C1 segment of cervical spinal cord (tissue), 14 donors: ENCODE data around the gene PNLDC1.
"Not testable (repeated sequence)": the region's sequence is repeated elsewhere in the genome, so short reads cannot be mapped to it uniquely, and the experiment has no call there.

ENCODE experiments used
- DNase-seq, 14 donors: peaks; one replicate each; lab custom pipeline; 2025; lab: John Stamatoyannopoulos, UW

PNLDC1 gene

DNA sequence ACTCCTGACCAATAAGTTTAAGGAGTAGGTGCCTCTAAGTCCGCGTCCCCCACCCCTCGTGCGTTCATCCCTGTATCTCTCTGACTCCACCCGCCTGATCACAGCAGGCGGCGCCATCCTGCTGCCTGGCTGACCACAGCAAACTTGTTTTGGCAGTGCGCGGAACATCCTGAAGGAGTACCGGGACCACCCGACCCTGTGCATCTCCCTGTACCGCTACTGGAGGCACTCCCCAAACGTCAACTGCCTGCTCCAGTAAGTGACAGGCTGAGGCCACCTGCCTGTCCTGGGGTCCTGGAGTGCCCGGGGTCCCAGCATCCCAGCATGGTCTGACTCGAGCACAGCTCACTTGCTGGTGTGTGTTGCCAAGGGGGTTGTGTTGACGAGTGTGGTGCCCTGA, 19.0 kb downstream of the PNLDC1 start:
- no peak for DNase-seq

DNA sequence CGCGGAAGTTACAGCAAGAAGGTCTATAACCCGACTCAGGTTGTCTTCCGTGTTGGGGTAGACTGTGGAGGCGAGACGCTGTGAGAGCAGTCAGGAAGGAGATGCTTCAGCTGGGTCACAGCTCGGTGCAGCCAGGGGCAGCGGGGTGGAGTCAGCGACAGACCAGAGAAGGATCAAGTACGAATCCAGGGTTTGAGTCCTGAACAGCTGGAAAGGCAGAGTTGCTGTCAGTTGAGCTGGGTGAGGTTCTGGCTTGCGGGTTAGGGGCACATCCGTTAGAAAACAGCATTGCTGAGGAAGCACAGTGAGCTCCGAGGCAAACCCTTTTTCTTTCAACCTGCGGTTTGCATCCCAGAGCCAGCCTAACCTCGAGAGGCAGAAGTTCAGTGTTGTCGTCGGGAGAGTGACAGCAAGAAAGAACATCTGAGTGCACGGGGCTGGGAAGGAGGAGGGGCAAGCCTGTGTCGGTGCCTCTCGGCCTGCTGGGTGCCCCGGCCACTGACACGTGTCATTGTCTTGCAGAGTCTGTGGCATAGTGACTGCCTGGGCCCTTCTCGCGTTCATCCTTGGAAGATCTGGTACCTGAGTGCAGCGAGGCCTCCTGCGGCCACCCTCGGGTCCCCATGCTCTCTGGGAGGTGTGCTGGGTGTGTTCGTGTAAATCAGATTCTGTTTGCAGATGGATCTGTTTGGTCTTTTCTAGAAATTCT, 20.0 kb downstream of the PNLDC1 start:
- DNase-seq: no peak

- DNase-seq: no peak
Measured at GRCh38 chr6:159821122-159821521, 21.0 kb downstream of the PNLDC1 start.

GRCh38 chr6:159821726-159822125, 21.6 kb downstream of the PNLDC1 start:
- no peak for DNase-seq

DNA sequence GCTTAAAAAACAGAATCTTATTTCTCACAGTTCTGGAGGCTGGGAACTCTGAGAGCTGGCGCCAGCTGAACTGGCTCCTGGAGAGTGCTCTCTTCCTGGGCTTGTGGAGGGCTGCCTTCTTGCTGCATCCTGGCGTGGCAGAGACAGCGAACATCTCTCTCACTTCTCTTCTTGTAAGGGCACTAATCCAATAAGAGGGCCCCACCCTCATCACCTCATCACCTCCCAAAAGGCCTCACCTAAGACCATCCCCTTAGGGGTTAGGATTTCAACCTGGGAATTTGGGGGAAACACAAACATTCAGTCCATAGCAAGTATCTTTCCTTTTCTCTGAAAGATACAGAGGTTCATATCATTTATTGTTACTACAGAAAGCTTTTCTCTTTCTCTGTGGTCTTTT, 23.9 kb downstream of the PNLDC1 start:
- DNase-seq: no peak

DNA sequence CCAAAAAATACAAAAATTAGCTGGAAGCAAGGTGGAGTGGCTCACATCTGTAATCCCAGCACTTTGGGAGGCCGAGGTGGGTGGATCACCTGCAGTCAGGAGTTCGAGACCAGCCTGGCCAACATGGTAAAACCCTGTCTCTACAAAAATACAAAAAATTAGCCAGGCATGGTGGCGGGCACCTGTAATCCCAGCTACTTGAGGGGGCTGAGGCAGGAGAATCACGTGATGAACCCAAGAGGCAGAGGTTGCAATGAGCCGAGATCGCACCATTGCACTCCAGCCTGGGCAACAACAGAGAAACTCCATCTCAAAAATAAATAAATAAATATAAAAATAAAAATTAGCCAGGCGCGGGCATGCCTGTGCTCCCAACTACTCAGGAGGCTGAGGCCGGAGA, 24.6 kb downstream of the PNLDC1 start:
- DNase-seq: not testable (repeated sequence)

DNA sequence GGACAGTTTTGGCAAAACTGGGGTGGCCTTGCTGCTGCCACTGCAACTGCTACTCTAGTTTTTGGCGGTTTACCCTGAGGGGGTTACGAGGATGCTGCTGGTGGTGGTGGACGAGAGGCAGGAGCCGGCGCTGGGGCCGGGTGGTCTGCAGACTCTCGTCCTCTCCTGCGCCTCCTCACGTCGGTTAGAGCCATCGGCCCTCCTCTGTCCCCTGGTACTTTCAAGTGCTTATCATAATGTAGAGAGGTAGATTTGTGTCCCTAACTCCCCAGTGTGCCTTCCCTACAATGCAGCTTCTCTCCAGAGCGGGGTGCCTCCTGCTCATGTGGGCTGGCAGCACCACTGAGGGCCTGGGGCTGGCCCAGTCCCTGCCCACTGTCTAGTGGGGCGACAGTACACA, 25.9 kb downstream of the PNLDC1 start:
- no peak for DNase-seq

DNA sequence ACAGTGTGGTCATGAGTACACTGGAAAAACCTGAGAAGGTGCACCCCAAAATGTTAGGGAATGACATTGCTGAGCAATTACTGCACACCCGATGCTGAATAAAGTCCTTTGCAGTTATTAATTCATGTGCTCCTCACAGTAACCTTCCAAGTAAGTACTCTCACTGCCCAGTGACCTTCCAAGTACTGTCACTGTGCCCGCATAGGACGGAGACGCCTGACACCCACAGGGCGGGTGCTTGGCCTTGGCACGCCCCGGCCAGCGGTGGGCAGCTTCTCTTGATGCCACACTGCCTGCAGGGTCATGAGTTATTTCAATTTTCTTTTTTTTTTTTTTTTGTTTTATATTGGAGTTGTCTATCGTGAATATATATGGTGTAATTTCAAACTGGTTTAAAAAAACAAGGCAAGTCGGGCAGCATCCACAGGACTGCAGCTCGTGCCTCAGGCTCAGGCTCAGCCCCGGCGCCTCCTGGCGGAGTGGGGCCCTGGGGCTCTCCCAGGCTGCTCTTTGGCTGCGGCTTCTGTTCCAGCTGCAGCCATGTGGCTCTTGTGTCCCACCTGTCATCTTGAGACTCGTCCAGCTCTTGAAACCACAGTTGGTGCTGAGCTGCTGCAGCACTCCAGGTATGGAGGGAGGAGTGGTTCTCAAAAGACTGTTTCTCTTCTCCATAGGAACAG, 27.0 kb downstream of the PNLDC1 start:
- DNase-seq: peak in 1 of 14 donors; percentile 15

DNA sequence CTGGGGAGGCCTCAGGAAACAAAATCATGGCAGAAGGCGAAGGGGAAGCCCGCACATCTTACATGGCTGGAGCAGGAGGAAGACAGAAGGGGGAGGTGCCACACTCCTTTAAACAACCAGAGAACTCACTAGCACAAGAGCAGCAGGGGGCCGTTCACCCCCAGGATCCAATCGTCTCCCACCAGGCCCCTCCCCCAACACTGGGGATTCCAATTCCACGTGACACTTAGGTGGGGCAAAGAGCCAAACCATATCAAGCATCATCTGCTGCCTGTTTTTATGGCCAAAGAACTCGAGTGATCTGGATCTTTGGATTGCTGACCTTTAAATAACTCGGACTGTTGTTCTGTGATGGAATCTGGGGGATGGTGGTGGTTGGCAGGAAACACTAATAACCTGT, 28.0 kb downstream of the PNLDC1 start:
- no peak for DNase-seq

DNA sequence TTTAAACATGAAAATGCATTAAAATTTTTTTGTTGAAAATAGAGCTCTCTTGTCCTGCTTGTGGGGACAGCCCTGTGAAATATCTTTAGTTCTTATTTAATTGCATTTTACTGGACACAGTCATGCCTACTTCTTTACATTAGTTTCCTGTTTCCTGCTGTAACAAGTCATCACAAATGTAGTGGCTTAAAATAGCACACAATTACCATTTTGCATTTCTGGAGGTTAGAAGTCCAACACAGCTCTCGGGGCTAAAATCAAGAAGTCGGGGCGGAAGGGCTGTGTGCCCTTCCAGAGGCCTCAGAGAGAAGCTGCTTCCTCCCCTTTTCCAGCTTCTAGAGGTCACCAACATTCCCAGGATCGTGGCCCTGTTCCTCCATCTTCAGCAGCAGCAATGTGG, 29.4 kb downstream of the PNLDC1 start:
- no peak for DNase-seq

DNA sequence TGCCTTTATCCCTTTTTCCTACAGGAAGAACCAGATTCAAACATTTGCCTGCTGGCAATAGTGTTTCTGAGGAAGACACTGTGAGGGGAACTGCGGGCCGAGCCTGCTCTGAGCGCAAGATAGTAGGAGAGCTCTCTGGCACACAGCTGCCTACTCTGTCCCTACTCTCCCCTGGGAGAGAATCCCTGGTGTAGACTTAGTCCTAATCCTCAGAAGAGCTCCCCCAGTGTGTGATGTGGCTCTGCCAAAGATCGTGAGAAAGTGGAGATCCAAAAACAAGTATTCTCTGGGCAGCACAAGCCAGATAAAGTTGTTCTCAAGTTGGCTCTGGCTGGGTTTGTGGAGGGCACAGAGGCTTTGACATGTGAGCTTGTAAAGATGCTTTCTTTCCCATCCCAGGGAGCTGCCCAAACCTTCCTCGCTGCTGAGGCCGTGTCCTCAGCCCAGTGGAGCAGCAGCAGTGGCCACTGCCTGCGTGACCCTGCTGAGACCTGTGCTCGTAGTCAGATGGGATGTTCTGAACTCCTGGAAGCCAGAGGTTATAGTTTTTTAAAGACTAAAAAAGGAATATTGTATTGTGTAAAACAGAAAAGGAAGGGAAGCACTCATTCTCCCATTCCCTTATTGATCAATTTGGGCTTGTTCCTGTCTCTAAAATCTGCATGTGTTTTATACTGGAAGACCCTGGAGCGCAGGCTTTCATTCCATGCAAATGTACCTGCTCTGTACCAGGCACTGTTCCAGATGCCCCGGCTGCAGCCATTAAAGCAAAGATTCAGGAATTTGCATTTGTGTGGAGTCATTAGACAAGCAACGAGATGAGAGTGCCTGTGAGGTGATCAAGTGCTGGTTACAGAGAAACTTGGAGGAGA, 30.7 kb downstream of the PNLDC1 start:
- no peak for DNase-seq

GRCh38 chr6:159831373-159831679, 31.2 kb downstream of the PNLDC1 start:
- DNase-seq: no peak

GRCh38 chr6:159832946-159833345, 32.9 kb downstream of the PNLDC1 start:
- no peak for DNase-seq

DNA sequence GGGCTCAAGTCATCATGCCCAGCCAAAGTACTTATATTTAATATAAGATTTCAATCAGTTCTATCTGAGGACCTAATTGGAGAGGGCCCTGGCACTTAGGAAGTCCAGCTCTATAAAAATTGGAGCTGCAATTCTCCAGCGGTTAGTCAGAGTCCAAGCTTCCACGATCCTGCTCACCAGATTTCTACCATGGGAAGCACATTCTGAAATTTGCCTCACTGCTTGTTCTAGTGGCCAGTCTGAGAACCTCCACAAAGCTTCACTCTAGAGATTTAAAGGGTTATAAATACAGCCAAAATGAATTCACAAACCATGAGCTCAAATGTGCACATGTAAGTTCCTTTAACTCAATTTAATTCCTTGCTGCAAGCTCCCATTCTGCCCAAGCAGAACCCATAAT, 33.5 kb downstream of the PNLDC1 start:
- DNase-seq: no peak

DNA sequence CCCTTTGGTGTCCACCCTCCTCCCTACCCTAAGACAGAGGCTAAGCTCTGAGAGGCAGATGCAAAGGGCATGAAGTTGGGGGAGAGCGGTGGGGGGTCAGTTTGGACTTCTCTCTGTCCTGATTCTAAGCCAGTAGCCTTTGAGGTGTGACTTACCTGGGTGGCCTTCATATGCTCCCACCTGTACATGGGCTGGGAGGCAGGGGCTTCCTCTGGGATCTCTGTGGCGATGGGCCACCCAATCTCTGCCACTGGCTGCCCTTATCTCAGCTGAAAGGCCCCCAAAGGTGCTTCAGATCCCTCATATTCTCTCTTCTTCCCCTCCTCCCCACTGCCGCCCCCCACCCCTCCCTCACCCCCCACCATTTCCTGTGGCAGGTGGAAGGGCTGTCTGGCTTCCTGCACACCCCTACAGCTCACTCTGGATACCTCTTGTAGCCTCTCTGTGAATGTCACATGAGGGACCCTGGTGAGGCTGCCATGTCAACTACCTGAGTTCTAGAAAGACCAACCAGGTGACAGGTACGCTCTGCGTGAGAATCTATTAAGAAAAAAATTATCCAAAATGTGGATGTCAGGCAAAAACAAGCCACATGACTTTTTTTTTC, 34.0 kb downstream of the PNLDC1 start:
- DNase-seq: no peak

DNA sequence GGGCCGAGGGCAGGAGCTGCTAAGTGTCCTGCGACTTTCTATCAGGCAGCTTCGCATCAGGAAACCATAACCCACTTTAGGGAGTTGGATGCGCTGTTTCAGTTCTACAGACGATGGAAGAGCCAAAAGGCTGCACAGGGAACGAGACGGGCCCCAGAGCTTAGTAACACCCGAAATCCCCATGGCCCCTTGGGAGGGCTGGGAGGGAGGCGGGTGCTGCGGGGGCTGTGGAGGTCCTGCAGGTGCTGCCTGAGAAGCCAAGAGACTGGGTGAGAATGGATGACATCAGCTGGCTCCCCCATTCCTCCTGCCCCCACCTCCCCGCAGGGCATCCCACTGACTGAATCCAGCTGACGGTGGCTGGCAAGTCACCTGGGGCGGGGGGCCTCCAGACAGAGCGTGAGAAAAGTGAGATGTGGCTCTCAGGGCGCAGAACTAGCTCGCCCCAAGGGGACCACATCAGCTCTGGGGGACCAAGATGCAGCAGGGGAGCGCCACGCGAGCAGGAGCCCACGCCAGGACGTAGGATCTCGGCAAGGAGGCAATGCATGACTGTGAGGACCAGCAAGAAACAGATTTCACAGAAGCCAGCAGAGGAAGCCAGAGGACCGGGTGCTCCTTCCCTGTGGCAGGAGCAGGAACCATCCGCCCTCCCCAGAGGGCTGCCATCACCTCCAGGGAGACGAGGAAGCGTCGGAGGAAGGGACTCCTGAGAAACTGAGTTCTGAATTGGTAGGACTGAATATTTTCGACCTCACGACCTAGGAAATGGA, 36.8 kb downstream of the PNLDC1 start:
- DNase-seq: no peak

DNA sequence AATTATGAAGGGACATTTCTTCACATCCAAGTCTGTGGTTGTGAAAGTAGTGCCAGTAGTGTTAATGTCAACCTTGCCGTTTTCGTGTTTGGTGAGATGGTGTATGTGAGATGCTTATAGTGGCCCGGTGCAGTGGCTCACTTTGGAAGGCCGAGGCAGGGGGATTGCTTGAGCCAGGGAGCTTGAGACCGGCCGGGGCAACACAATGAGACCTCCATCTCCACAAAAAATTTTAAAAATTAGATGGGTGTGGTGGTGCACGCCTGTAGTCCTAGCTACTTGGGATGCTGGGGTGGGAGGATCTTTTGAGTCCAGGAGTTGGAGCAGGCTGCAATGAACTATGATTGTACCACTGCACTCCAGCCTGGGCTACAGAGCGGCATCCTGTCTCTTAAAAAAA, 37.4 kb downstream of the PNLDC1 start:
- no peak for DNase-seq

DNA sequence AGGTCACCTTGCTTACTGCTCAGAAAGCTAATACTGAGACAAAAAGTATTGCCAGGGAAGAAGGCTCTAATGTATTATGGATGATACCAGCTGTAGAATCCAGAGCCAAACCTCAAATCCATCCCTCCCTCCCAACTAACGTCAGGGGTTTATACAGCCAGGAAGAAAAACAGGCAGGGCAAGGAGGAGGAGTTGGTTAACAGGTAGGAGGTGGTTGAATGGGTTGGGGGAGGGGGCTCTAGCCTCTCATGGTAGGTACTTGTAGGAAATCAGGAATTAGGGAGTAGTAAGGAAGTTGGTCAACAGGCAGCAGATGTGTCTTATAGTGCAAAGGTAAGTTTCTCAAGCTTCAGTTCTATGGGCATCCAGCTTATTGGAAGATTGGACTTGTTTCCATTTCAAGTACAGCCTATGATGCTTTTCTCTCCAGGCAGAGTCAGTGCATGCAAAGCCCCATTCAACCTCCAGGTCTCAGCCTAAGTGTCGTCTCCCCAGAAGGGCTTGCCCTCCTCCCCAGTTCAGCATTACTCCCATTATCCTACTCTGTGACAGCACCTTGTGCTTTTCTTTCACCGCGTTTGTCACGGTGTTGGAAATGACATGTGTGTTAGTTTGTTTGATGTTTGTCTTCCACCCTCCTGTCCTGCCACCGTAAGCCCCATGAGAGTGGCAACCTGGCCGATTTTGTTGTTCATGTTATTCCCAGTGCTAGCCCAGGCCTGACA, 38.1 kb downstream of the PNLDC1 start:
- no peak for DNase-seq

DNA sequence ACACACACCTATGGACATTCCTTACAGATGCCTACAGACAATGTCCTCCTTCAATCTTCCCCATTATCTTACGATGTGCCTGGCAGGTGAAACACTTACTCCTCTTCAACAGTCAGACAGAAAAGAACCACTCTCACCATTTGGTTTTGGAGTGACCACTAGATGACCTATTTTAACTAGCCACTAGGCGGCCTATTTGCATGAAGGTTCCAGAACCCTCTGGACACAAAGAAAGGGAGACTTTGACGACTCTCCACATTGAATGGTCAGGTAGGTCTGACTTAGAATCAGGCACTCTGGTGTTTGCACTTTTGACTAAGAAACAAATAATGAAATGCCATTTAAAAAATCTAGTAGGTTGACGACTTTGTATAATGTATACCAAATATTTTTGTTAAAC, 42.0 kb downstream of the PNLDC1 start:
- DNase-seq: no peak

GRCh38 chr6:159844737-159845645, 44.9 kb downstream of the PNLDC1 start:
- no peak for DNase-seq
